H1 (cell line): ENCODE data around the gene CERT1. TPM values are rescaled to one million over a fixed set of nuclear protein-coding genes. Genes with fewer than 3 reads are reported as not detected.
A peak's percentile ranks its signal among the peaks of the same experiment; 100 is the strongest.

Experiments used
- CTCF ChIA-PET: fragments of 300-600 bp; sonication (Branson Sonifier 250); formaldehyde crosslinking; loops from one replicate; lab custom pipeline; 2021; ENCODE audit not compliant: partially characterized antibody; lab: Charles Lee
- POLR2A ChIA-PET: fragments of 300-600 bp; sonication (Branson Sonifier 250); formaldehyde crosslinking; loops from one replicate; lab custom pipeline; 2021; ENCODE audit warnings: inconsistent platforms; ENCODE audit not compliant: partially characterized antibody; lab: Charles Lee
- DNase-seq, 2 experiments: peaks; one replicate each; pipeline versions ENCODE4 v3.0.0 to v3.0.0-alpha.2; 2010 to 2022; ENCODE audit warnings: low spot score in 2 of 2, low read depth in 1 of 2, mixed read lengths in 1 of 2
- FAIRE-seq: peaks from 2 replicates; lab custom pipeline; 2011; peaks lifted over from hg19 to GRCh38; lab: Jason Lieb, UNC
- H2AFZ ChIP-seq: 2 replicates; pipeline ENCODE4 v1.8.1; 2012; ENCODE audit warnings: low read length, inconsistent platforms
- H2AK5ac ChIP-seq: 2 replicates; pipeline ENCODE4 v1.6.1; 2013; ENCODE audit warnings: low read depth, low read length
- H2BK120ac ChIP-seq: replicated peaks from 2 replicates; pipeline ENCODE3; 2013; ENCODE audit warnings: low read depth, low read length, inconsistent platforms
- H2BK12ac ChIP-seq: 2 replicates; pipeline ENCODE4 v1.6.1; 2013; ENCODE audit warnings: low read depth, low read length
- H2BK15ac ChIP-seq: 2 replicates; pipeline ENCODE4 v1.6.1; 2013; ENCODE audit warnings: low read length
- H2BK20ac ChIP-seq: 2 replicates; pipeline ENCODE4 v1.6.1; 2013; ENCODE audit warnings: low read length
- H2BK5ac ChIP-seq: 2 replicates; pipeline ENCODE4 v1.6.1; 2013; ENCODE audit warnings: low read depth, low read length
- H3K14ac ChIP-seq: 2 replicates; pipeline ENCODE4 v1.6.1; 2013; ENCODE audit warnings: inconsistent platforms; ENCODE audit not compliant: insufficient read length
- H3K18ac ChIP-seq: 2 replicates; pipeline ENCODE4 v1.6.1; 2013; ENCODE audit warnings: low read length; ENCODE audit errors: extremely low read depth
- H3K23ac ChIP-seq: 2 replicates; pipeline ENCODE4 v1.6.1; 2013; ENCODE audit warnings: inconsistent platforms; ENCODE audit not compliant: insufficient read length
- H3K23me2 ChIP-seq: 2 replicates; pipeline ENCODE4 v1.6.1; 2013; ENCODE audit warnings: low read depth, low read length
- H3K27ac ChIP-seq: 2 replicates; pipeline ENCODE4 v1.6.1; 2011; ENCODE audit warnings: low read depth, low read length, inconsistent platforms
- H3K27me3 ChIP-seq, 4 experiments: replicated peaks in 1 of 4; 1 replicate in 1 of 4; 2 replicates in 3 of 4; pipeline versions ENCODE4 v1.6.1 to v1.8.1; 2011 to 2013; ENCODE audit warnings: low read length in 3 of 4, mild to moderate bottlenecking in 3 of 4, inconsistent platforms in 2 of 4, mixed read lengths in 2 of 4, moderate library complexity in 1 of 4; ENCODE audit not compliant: control insufficient read depth in 3 of 4, insufficient read depth in 3 of 4; ENCODE audit errors: extremely low read depth in 1 of 4
- H3K36me3 ChIP-seq, 4 experiments: 2 replicates each; pipeline versions ENCODE4 v1.6.1 to v1.8.1; 2011 to 2013; ENCODE audit warnings: mild to moderate bottlenecking in 4 of 4, low read length in 3 of 4, moderate library complexity in 2 of 4, control low read depth in 1 of 4, inconsistent platforms in 1 of 4; ENCODE audit not compliant: insufficient read depth in 4 of 4, control insufficient read depth in 2 of 4
- H3K4ac ChIP-seq: replicated peaks from 2 replicates; pipeline ENCODE3; 2013; ENCODE audit warnings: low read length, low read depth, mixed read lengths, inconsistent platforms; ENCODE audit not compliant: insufficient read length
- H3K4me1 ChIP-seq, 4 experiments: replicated peaks in 1 of 4; 1 replicate in 1 of 4; 2 replicates in 3 of 4; pipeline versions ENCODE4 v1.6.1 to v1.8.1; 2011 to 2013; ENCODE audit warnings: low read length in 3 of 4, inconsistent platforms in 2 of 4, mixed read lengths in 1 of 4; ENCODE audit not compliant: insufficient read depth in 4 of 4, control insufficient read depth in 3 of 4
- H3K4me2 ChIP-seq, 2 experiments: 2 replicates each; pipeline versions ENCODE4 v1.6.1 to v1.8.1; 2011 to 2013; ENCODE audit warnings: low read depth in 2 of 2, low read length in 2 of 2, control low read depth in 1 of 2, inconsistent platforms in 1 of 2, mild to moderate bottlenecking in 1 of 2; ENCODE audit not compliant: insufficient read depth in 1 of 2
- H3K4me3 ChIP-seq, 4 experiments: fragments of 200-600, 300-600 bp in 1 of 4; sonication (generic), shearing (Covaris generic), sonication (Bioruptor Twin) in 1 of 4; 2 replicates each; pipeline versions ENCODE4 v1.5.1 to v1.8.1; 2011 to 2016; ENCODE audit warnings: low read length in 4 of 4, low read depth in 3 of 4, control low read depth in 2 of 4, inconsistent platforms in 2 of 4, mild to moderate bottlenecking in 2 of 4, mixed read lengths in 1 of 4, moderate library complexity in 1 of 4; ENCODE audit not compliant: insufficient read depth in 2 of 4; ENCODE audit errors: extremely low read depth in 1 of 4
- H3K56ac ChIP-seq: replicated peaks from 2 replicates; pipeline ENCODE3; 2013; ENCODE audit warnings: low read depth, mild to moderate bottlenecking, mixed read lengths, low read length, inconsistent platforms; ENCODE audit not compliant: insufficient read length
- H3K79me1 ChIP-seq: 2 replicates; pipeline ENCODE4 v1.6.1; 2013; ENCODE audit warnings: low read depth, low read length, control low read depth
- H3K79me2 ChIP-seq, 2 experiments: 2 replicates each; pipeline versions ENCODE4 v1.6.1 to v1.8.1; 2012 to 2013; ENCODE audit warnings: low read length in 2 of 2, mild to moderate bottlenecking in 2 of 2, inconsistent platforms in 1 of 2; ENCODE audit not compliant: insufficient read depth in 2 of 2, control insufficient read depth in 1 of 2
- H3K9ac ChIP-seq, 4 experiments: replicated peaks in 1 of 4; 1 replicate in 1 of 4; 2 replicates in 3 of 4; pipeline versions ENCODE4 v1.6.1 to v1.8.1; 2011 to 2013; ENCODE audit warnings: low read depth in 3 of 4, low read length in 3 of 4, control low read depth in 2 of 4, mild to moderate bottlenecking in 2 of 4, moderate library complexity in 2 of 4, inconsistent platforms in 1 of 4; ENCODE audit errors: extremely low read depth in 1 of 4
- H3K9me3 ChIP-seq, 2 experiments: 2 replicates each; pipeline versions ENCODE4 v1.6.1 to v1.8.1; 2012 to 2013; ENCODE audit warnings: mild to moderate bottlenecking in 2 of 2, moderate library complexity in 2 of 2, control low read depth in 1 of 2, inconsistent platforms in 1 of 2, low read depth in 1 of 2, low read length in 1 of 2, mixed read lengths in 1 of 2; ENCODE audit not compliant: insufficient read depth in 2 of 2
- H4K20me1 ChIP-seq, 2 experiments: replicated peaks in 1 of 2; 2 replicates each; pipeline versions ENCODE3 to v1.8.1; 2011 to 2013; ENCODE audit warnings: inconsistent platforms in 2 of 2, low read length in 2 of 2, mild to moderate bottlenecking in 1 of 2; ENCODE audit not compliant: insufficient read depth in 2 of 2, control insufficient read depth in 1 of 2
- H4K5ac ChIP-seq: 2 replicates; pipeline ENCODE4 v1.6.1; 2013; ENCODE audit warnings: low read length, low read depth, mixed read lengths, inconsistent platforms; ENCODE audit not compliant: insufficient read length
- H4K8ac ChIP-seq: 2 replicates; pipeline ENCODE4 v1.8.0; 2013; ENCODE audit warnings: mild to moderate bottlenecking, moderate library complexity, low read length, inconsistent platforms; ENCODE audit not compliant: insufficient read depth; ENCODE audit errors: extremely low read depth
- H4K91ac ChIP-seq: replicated peaks from 2 replicates; pipeline ENCODE3; 2013; ENCODE audit warnings: low read length, mixed read lengths, inconsistent platforms; ENCODE audit not compliant: insufficient read length
- ATF3 ChIP-seq: IDR thresholded peaks from 2 replicates; pipeline ENCODE4 v1.6.1; 2011; ENCODE audit warnings: low read depth, mild to moderate bottlenecking, low read length; ENCODE audit not compliant: insufficient read depth
- CBX5 ChIP-seq: fragments of 300-800, 300-1000 bp; sonication (generic); IDR thresholded peaks from 2 replicates; pipeline ENCODE4 v1.7.1; 2016; ENCODE audit warnings: antibody characterized with exemption, low read length, low read depth
- CEBPB ChIP-seq: IDR thresholded peaks from 2 replicates; pipeline ENCODE4 v1.6.1; 2012; ENCODE audit warnings: low read depth, low read length
- CHD1 ChIP-seq: IDR thresholded peaks from 2 replicates; pipeline ENCODE4 v1.6.1; 2012; ENCODE audit warnings: low read depth, low read length, improper control_type of control experiment
- JUND ChIP-seq: IDR thresholded peaks from 2 replicates; pipeline ENCODE4 v1.6.1; 2011; ENCODE audit warnings: mild to moderate bottlenecking, improper control_type of control experiment, low read length
- KDM1A ChIP-seq: fragments of 200-600, 300-600 bp; sonication (generic); IDR thresholded peaks from 2 replicates; pipeline ENCODE4 v1.7.1; 2016; ENCODE audit warnings: mild to moderate bottlenecking, low read length, borderline replicate concordance
- SIRT6 ChIP-seq: IDR thresholded peaks from one replicate; pipeline ENCODE4 v1.7.1; 2012; ENCODE audit warnings: low read length, inconsistent platforms
- SP1 ChIP-seq: IDR thresholded peaks from 2 replicates; pipeline ENCODE4 v1.6.1; 2011; ENCODE audit warnings: low read depth, low read length
- SP2 ChIP-seq: IDR thresholded peaks from 2 replicates; pipeline ENCODE4 v1.6.1; 2012; ENCODE audit warnings: mild to moderate bottlenecking, low read length, inconsistent platforms
- TAF1 ChIP-seq: IDR thresholded peaks from 2 replicates; pipeline ENCODE4 v1.6.1; 2011; ENCODE audit warnings: mild to moderate bottlenecking, low read depth, low read length
- USF2 ChIP-seq: IDR thresholded peaks from 2 replicates; pipeline ENCODE4 v1.6.1; 2011; ENCODE audit warnings: low read length, improper control_type of control experiment
- ZNF274 ChIP-seq: IDR thresholded peaks from 2 replicates; pipeline ENCODE4 v1.7.0; 2012; ENCODE audit warnings: low read length, borderline replicate concordance; ENCODE audit errors: extremely low read depth
- WGBS, 2 experiments: shearing (Covaris generic) in 1 of 2; methylation state at CpG; one replicate each; pipeline versions ENCODE4 v1.1.6 to v1.1.7; 2013 to 2015; ENCODE audit warnings: low lambda C conversion rate in 2 of 2, mixed read lengths in 2 of 2, inconsistent platforms in 1 of 2, low coverage in 1 of 2, missing lambda C conversion rate in 1 of 2; ENCODE audit not compliant: insufficient replicate concordance in 2 of 2, insufficient coverage in 1 of 2, insufficient read length in 1 of 2; ENCODE audit errors: extremely low coverage in 1 of 2, missing lambda C conversion rate in 1 of 2; 5-methylcytosine and 5-hydroxymethylcytosine counted together
- polyA plus RNA-seq, 7 experiments: library from polyadenylated mRNA; depleted of rRNA in 3 of 7; stranded (reverse) in 5 of 7; unstranded in 2 of 7; fragments of >200 nt in 5 of 7; fragments of 200-250 nt in 2 of 7; gene quantifications; 1 replicate in 5 of 7; 2 replicates in 1 of 7; 4 replicates in 1 of 7; pipeline versions ENCODE4 v1.2.1 to v1.2.3, GENCODE V29; 2011 to 2013; ENCODE audit warnings: missing spikeins in 2 of 7, mixed read lengths in 2 of 7
- total RNA-seq: library from RNA; stranded (reverse); fragmentation: NEBNext Ultra II Directional; extraction: Animal tissue kit (Norgen Biotek cat#: 25700); gene quantifications from 2 replicates; pipeline ENCODE4 v1.2.1, GENCODE V29; 2021

The CERT1 gene
- total and polyA plus RNA-seq, 2 of the 8 experiments (the other 6 are each of a cell fraction or from before 2014, with no cell fraction given): 7.8 to 55.3 TPM

DNA sequence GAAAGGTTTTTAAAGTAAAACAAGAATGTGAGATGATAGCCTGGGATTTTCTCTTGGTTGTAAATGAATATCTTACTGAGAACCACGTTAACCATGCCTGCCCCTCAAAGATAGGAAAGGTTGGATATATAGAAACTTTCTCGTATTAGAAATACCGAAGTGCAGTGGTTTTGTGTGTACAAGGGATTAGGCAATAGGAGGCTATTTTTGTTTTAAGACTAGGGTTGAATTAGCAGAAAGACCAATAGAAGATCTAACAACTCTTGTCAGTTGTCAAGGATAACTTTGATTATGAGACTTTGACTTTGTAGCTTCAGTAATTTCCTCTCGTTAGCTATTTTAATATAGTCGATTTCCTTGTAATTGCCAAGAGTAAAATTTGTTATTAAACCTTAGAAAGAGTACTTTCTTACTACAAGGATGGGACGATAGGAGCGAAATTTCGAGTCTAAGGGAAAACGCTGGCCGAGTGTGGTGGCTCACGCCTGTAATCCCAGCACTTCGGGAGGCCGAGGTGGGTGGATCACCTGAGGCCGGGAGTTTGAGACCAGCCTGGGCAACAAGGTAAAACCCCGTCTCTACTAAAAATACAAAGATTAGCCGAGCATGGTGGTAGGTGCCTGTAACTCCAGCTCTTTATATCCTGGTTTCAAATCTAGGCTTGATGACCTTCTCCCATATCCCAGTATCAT lies 1.1 kb upstream of the CERT1 start:
- Histone ChIP-seq H3K4ac (no peak overlapping the region), H3K56ac (no peak overlapping the region), H3K27ac (no peak overlapping the region), H4K20me1 (peaks cover 0 to 2% of the 10 kb centered on the region in 2 experiments), H3K4me3 (peak overlapping the region; percentile 81 to 96 (median 86); a peak in 6 of 8 replicates), H3K27me3 (no peaks in the 10 kb centered on the region), H3K23ac (no peak overlapping the region), H3K36me3 (no peaks in the 10 kb centered on the region), H3K18ac (no peak overlapping the region), H2AFZ (no peak overlapping the region), H2BK12ac (no peak overlapping the region), H2BK15ac (no peak overlapping the region), H2AK5ac (no peak overlapping the region), H4K91ac (no peak overlapping the region), H2BK5ac (no peak overlapping the region), H3K14ac (no peak overlapping the region), H3K4me2 (peak overlapping the region; percentile 70 to 73), H3K4me1 (peaks cover 0 to 3% (median 0%) of the 10 kb centered on the region in 4 experiments; a peak in 2 of 7 replicates), H4K8ac (no peak overlapping the region), H3K9ac (peak overlapping the region in 2 of 4 experiments; percentile 32 to 35; a peak in 1 of 7 replicates), H3K9me3 (no peaks in the 10 kb centered on the region), H2BK120ac (no peak overlapping the region), H3K79me2 (peaks cover 0 to 43% of the 10 kb centered on the region in 2 experiments; a peak in 3 of 4 replicates), H3K23me2 (peaks cover 2% of the 10 kb centered on the region; the same call in 1 of the 2 replicates), H3K79me1 (0 out of 2 replicates have a peak, but pooled peaks cover 2% of the 10 kb centered on the region), H4K5ac (no peak overlapping the region), H2BK20ac (no peak overlapping the region)
- POLR2A ChIA-PET: interaction anchor here (0.8 kb wide), 1 partner anchor 64 kb away, joined by 3 read pairs; no protein-coding TSS in a partner anchor
- no peak for FAIRE-seq
- DNase-seq: no peak
- 91% methylated on average over 16 of the region's 16 CpGs; no CpG with 5 or more reads in 1 of the 2 experiments for WGBS, 2 experiments
- CTCF ChIA-PET: no interaction called here
- TF ChIP-seq SP2: no peak
- no peak for TF ChIP-seq JUND
- TF ChIP-seq SP1: no peak
- TF ChIP-seq CHD1: no peak
- TF ChIP-seq CEBPB: no peak
- no peak for TF ChIP-seq USF2
- TF ChIP-seq KDM1A: no peak
- no peak for TF ChIP-seq SIRT6
- no peak for TF ChIP-seq TAF1
- no peak for TF ChIP-seq CBX5
- TF ChIP-seq ATF3: no peak
- TF ChIP-seq ZNF274: no peak
